Neural cell (in vitro differentiated cells): ENCODE results near the gene IGBP1.

Source experiments
- CTCF ChIP-seq: fragments of 450-650 bp; IDR thresholded peaks from 2 replicates; pipeline ENCODE4 v1.5.1; 2014; ENCODE audit warnings: antibody characterized with exemption, mild to moderate bottlenecking, moderate library complexity; ENCODE audit not compliant: poor library complexity, severe bottlenecking
- EP300 ChIP-seq: fragments of 450-650 bp; conservative IDR thresholded peaks from 2 replicates; pipeline ENCODE4 v1.6.1; 2014; ENCODE audit warnings: antibody characterized with exemption, mild to moderate bottlenecking, moderate library complexity; ENCODE audit not compliant: poor library complexity, severe bottlenecking
- EZH2 ChIP-seq: fragments of 200-600, 300-800 bp; shearing (Covaris generic), sonication (generic); IDR thresholded peaks from 2 replicates; pipeline ENCODE4 v1.6.1; 2014; ENCODE audit warnings: antibody characterized with exemption, low read length, borderline replicate concordance, mild to moderate bottlenecking; ENCODE audit not compliant: insufficient read depth, poor library complexity, severe bottlenecking
- MXI1 ChIP-seq: fragments of 450-650 bp; conservative IDR thresholded peaks from 2 replicates; pipeline ENCODE4 v1.6.1; 2014; ENCODE audit warnings: antibody characterized with exemption, mild to moderate bottlenecking; ENCODE audit not compliant: poor library complexity, severe bottlenecking
- POLR2AphosphoS5 ChIP-seq: IDR thresholded peaks from 2 replicates; pipeline ENCODE4 v1.6.1; 2012
- RAD21 ChIP-seq: fragments of 450-650 bp; conservative IDR thresholded peaks from 2 replicates; pipeline ENCODE4 v1.6.1; 2014; ENCODE audit warnings: antibody characterized with exemption, mild to moderate bottlenecking, moderate library complexity
- SMC3 ChIP-seq: fragments of 450-650 bp; conservative IDR thresholded peaks from 2 replicates; pipeline ENCODE4 v1.6.1; 2014; ENCODE audit warnings: antibody characterized with exemption, mild to moderate bottlenecking, moderate library complexity; ENCODE audit not compliant: poor library complexity

- TF ChIP-seq CTCF (no peak), POLR2AphosphoS5 (no peak), EZH2 (no peak), SMC3 (no peak), RAD21 (no peak), MXI1 (no peak), EP300 (no peak)
Observed at GRCh38 chrX:70171624-70172023, 38.4 kb downstream of the IGBP1 start.
